HepG2 (cell line): Measurements from ENCODE around the gene NATD1. TPM values are rescaled to one million over a fixed set of nuclear protein-coding genes. Genes with fewer than 3 reads are reported as not detected.

Experiments used
- CHCHD3 ChIP-seq: sonication (generic); formaldehyde crosslinking; IDR thresholded peaks from 2 replicates; pipeline ENCODE4 v1.8.0; 2022; ENCODE audit warnings: mild to moderate bottlenecking, missing genetic modification reagents, moderate library complexity
- FLYWCH1 ChIP-seq: sonication (generic); formaldehyde crosslinking; IDR thresholded peaks from 2 replicates; pipeline ENCODE4 v1.8.1; 2023; ENCODE audit warnings: mild to moderate bottlenecking, missing genetic modification reagents
- HIC2 ChIP-seq: sonication (generic); formaldehyde crosslinking; IDR thresholded peaks from 2 replicates; pipeline ENCODE4 v1.9.0; 2022; ENCODE audit warnings: low read depth, missing genetic modification reagents
- KAT7 ChIP-seq: IDR thresholded peaks from 2 replicates; pipeline ENCODE4 v1.6.1; 2018; ENCODE audit warnings: borderline replicate concordance, missing compliant biosample characterization
- POGZ ChIP-seq: sonication (generic); formaldehyde crosslinking; IDR thresholded peaks from 2 replicates; pipeline ENCODE4 v1.4.0; 2020; ENCODE audit warnings: mild to moderate bottlenecking, missing genetic modification reagents
- RCOR2 ChIP-seq: IDR thresholded peaks from 2 replicates; pipeline ENCODE4 v1.6.1; 2016; ENCODE audit warnings: missing biosample characterization, missing genetic modification reagents
- STAG1 ChIP-seq: sonication (generic); formaldehyde crosslinking; IDR thresholded peaks from 2 replicates; pipeline ENCODE4 v1.4.0; 2020; ENCODE audit warnings: missing genetic modification reagents
- ZBTB1 ChIP-seq: sonication (generic); formaldehyde crosslinking; IDR thresholded peaks from 2 replicates; pipeline ENCODE4 v1.4.0; 2020; ENCODE audit warnings: missing genetic modification reagents, borderline replicate concordance
- ZBTB3 ChIP-seq: sonication (generic); formaldehyde crosslinking; IDR thresholded peaks from 2 replicates; pipeline ENCODE4 v1.4.0; 2020; ENCODE audit warnings: low read depth, mild to moderate bottlenecking, moderate library complexity, missing genetic modification reagents, borderline replicate concordance
- ZNF441 ChIP-seq: sonication (generic); formaldehyde crosslinking; IDR thresholded peaks from 2 replicates; pipeline ENCODE4 v1.7.0; 2021; ENCODE audit warnings: missing genetic modification reagents, borderline replicate concordance
- ZNF687 ChIP-seq: sonication (generic); formaldehyde crosslinking; IDR thresholded peaks from 2 replicates; pipeline ENCODE4 v1.5.1; 2020; ENCODE audit warnings: mild to moderate bottlenecking, missing genetic modification reagents, moderate library complexity
- ZNF746 ChIP-seq: sonication (generic); formaldehyde crosslinking; IDR thresholded peaks from 2 replicates; pipeline ENCODE4 v1.8.0; 2022; ENCODE audit warnings: mild to moderate bottlenecking, missing genetic modification reagents
- ZNF883 ChIP-seq: sonication (generic); formaldehyde crosslinking; IDR thresholded peaks from 2 replicates; pipeline ENCODE4 v1.5.1; 2020; ENCODE audit warnings: mild to moderate bottlenecking, missing genetic modification reagents; ENCODE audit errors: not compliant biosample characterization
- polyA plus RNA-seq, 8 experiments: library from polyadenylated mRNA; depleted of rRNA in 3 of 8; stranded (reverse) in 7 of 8; unstranded in 1 of 8; fragments of >200 nt; fragmentation: Illumina TruSeq in 4 of 8; extraction: Trizol in 4 of 8; gene quantifications; 2 replicates each; pipeline versions ENCODE4 v1.2.1 to v1.2.3, GENCODE V29; 2011 to 2016; ENCODE audit warnings: low read depth in 4 of 8, missing spikeins in 1 of 8, mixed read lengths in 1 of 8; ENCODE audit not compliant: insufficient read depth in 1 of 8
- total RNA-seq, 5 experiments: library from RNA; depleted of rRNA; stranded (reverse); fragments of >200 nt; fragmentation: Illumina TruSeq; extraction: Trizol; gene quantifications; 2 replicates each; pipeline ENCODE4 v1.2.3, GENCODE V29; 2016; ENCODE audit warnings: low read depth in 1 of 5
- TF ChIP-seq, protein P1 (sequence below): sonication (generic); formaldehyde crosslinking; IDR thresholded peaks from 2 replicates; pipeline ENCODE4 v1.8.0; 2022; ENCODE audit warnings: mild to moderate bottlenecking, missing genetic modification reagents; ENCODE audit not compliant: insufficient replicate concordance
- TF ChIP-seq, protein P2 (sequence below): IDR thresholded peaks from 2 replicates; pipeline ENCODE4 v1.6.1; 2016; ENCODE audit warnings: low read depth, missing genetic modification reagents, missing compliant biosample characterization

NATD1 gene
- total and polyA plus RNA-seq, 2 of the 13 experiments (the other 11 are each of a cell fraction or from before 2014, with no cell fraction given): 0.31 to 2.3 TPM

DNA sequence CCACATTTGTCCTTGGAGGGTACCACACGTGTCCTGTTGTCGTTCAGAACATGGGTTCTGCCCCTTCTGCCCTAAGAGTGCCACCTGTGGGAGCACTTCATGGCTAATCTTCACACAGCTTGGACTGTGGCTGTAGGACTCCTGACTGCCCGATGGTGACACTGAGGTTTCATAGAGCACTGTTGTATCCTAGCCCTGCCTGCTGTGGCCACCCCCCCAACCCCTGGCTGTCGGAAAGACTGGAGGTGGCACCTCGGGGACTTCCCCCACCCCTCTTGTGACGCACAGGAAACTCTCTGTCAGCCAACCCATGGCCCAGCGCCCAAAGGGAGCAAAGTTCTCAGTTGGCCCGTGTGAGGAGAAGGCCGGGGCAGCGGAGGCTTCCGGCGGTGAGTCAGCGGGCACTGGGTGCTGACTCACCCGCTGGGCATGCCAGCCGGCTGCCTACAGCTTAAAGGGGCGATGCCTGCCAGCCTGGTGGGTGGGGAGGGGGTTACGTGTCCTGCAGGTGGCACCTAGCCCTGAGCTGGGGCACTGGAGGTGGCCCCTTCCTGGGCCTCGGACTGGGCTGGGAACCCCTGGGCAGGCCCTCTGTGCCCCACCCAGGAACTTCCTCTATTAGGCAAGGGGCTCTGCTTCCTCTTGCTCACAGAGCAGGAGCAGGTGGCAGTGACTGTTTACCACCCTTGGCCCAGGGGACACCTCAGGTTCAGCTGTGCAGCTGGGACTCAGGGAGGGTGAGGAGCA is 34.7 kb upstream of the NATD1 start (continued):
- TF ChIP-seq HIC2 (CRISPR knock-in tag): peak; percentile 100
- no peak for TF ChIP-seq ZBTB3 (CRISPR knock-in tag)
- 0 out of 2 replicates have a peak, but pooled peaks have one; percentile 11 for TF ChIP-seq ZNF746 (CRISPR knock-in tag)
- TF ChIP-seq CHCHD3: no peak
- TF ChIP-seq STAG1: no peak
- TF ChIP-seq, protein P1, sequence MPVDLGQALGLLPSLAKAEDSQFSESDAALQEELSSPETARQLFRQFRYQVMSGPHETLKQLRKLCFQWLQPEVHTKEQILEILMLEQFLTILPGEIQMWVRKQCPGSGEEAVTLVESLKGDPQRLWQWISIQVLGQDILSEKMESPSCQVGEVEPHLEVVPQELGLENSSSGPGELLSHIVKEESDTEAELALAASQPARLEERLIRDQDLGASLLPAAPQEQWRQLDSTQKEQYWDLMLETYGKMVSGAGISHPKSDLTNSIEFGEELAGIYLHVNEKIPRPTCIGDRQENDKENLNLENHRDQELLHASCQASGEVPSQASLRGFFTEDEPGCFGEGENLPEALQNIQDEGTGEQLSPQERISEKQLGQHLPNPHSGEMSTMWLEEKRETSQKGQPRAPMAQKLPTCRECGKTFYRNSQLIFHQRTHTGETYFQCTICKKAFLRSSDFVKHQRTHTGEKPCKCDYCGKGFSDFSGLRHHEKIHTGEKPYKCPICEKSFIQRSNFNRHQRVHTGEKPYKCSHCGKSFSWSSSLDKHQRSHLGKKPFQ (CRISPR knock-in tag): peak; percentile 69
- TF ChIP-seq FLYWCH1 (CRISPR knock-in tag): no peak
- TF ChIP-seq ZNF441 (CRISPR knock-in tag): no peak
- peak; percentile 95 for TF ChIP-seq ZNF687 (CRISPR knock-in tag)
- peak; percentile 77 for TF ChIP-seq POGZ (CRISPR knock-in tag)
- no peak for TF ChIP-seq ZBTB1 (CRISPR knock-in tag)
- no peak for TF ChIP-seq KAT7
- no peak for TF ChIP-seq RCOR2 (CRISPR knock-in tag)
- TF ChIP-seq ZNF883 (CRISPR knock-in tag): no peak
- TF ChIP-seq, protein P2, sequence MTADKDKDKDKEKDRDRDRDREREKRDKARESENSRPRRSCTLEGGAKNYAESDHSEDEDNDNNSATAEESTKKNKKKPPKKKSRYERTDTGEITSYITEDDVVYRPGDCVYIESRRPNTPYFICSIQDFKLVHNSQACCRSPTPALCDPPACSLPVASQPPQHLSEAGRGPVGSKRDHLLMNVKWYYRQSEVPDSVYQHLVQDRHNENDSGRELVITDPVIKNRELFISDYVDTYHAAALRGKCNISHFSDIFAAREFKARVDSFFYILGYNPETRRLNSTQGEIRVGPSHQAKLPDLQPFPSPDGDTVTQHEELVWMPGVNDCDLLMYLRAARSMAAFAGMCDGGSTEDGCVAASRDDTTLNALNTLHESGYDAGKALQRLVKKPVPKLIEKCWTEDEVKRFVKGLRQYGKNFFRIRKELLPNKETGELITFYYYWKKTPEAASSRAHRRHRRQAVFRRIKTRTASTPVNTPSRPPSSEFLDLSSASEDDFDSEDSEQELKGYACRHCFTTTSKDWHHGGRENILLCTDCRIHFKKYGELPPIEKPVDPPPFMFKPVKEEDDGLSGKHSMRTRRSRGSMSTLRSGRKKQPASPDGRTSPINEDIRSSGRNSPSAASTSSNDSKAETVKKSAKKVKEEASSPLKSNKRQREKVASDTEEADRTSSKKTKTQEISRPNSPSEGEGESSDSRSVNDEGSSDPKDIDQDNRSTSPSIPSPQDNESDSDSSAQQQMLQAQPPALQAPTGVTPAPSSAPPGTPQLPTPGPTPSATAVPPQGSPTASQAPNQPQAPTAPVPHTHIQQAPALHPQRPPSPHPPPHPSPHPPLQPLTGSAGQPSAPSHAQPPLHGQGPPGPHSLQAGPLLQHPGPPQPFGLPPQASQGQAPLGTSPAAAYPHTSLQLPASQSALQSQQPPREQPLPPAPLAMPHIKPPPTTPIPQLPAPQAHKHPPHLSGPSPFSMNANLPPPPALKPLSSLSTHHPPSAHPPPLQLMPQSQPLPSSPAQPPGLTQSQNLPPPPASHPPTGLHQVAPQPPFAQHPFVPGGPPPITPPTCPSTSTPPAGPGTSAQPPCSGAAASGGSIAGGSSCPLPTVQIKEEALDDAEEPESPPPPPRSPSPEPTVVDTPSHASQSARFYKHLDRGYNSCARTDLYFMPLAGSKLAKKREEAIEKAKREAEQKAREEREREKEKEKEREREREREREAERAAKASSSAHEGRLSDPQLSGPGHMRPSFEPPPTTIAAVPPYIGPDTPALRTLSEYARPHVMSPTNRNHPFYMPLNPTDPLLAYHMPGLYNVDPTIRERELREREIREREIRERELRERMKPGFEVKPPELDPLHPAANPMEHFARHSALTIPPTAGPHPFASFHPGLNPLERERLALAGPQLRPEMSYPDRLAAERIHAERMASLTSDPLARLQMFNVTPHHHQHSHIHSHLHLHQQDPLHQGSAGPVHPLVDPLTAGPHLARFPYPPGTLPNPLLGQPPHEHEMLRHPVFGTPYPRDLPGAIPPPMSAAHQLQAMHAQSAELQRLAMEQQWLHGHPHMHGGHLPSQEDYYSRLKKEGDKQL (CRISPR knock-in tag): 0 out of 2 replicates have a peak, but pooled peaks have one; percentile 44
